Mesenchymal stem cell (in vitro differentiated cells and primary cell): ENCODE measurements around the gene CCDC149.

Experiments used
- DNase-seq: peaks from one replicate; pipeline ENCODE4 v3.0.0-alpha.2; 2013
- H2AFZ ChIP-seq: one replicate; pipeline ENCODE4 v1.6.1; 2013; ENCODE audit warnings: low read depth, mild to moderate bottlenecking, control low read depth, inconsistent platforms, low read length, moderate library complexity
- H2AK5ac ChIP-seq: 2 replicates; pipeline ENCODE4 v1.6.1; 2013; ENCODE audit warnings: low read length, moderate library complexity, mild to moderate bottlenecking, inconsistent platforms; ENCODE audit not compliant: severe bottlenecking
- H2BK120ac ChIP-seq: one replicate; pipeline ENCODE4 v1.6.1; 2013; ENCODE audit warnings: low read depth, mild to moderate bottlenecking, inconsistent platforms, low read length, moderate library complexity
- H2BK12ac ChIP-seq, 2 experiments: one replicate each; pipeline ENCODE4 v1.6.1; 2013; ENCODE audit warnings: inconsistent platforms in 2 of 2, low read length in 2 of 2, mild to moderate bottlenecking in 2 of 2, moderate library complexity in 2 of 2, control low read depth in 1 of 2
- H2BK15ac ChIP-seq: one replicate; pipeline ENCODE4 v1.6.1; 2013; ENCODE audit warnings: mild to moderate bottlenecking, low read depth, inconsistent platforms; ENCODE audit not compliant: poor library complexity, severe bottlenecking
- H2BK5ac ChIP-seq: 2 replicates; pipeline ENCODE4 v1.6.1; 2013; ENCODE audit warnings: low read depth, mild to moderate bottlenecking, low read length, control low read depth, inconsistent platforms; ENCODE audit not compliant: poor library complexity, severe bottlenecking
- H3K14ac ChIP-seq, 2 experiments: one replicate each; pipeline ENCODE4 v1.6.1; 2013; ENCODE audit warnings: inconsistent platforms in 2 of 2, low read length in 2 of 2, control low read depth in 1 of 2, mild to moderate bottlenecking in 1 of 2, moderate library complexity in 1 of 2
- H3K18ac ChIP-seq, 2 experiments: one replicate each; pipeline ENCODE4 v1.6.1; 2013; ENCODE audit warnings: inconsistent platforms in 2 of 2, low read length in 2 of 2, control low read depth in 1 of 2, low read depth in 1 of 2, mild to moderate bottlenecking in 1 of 2
- H3K23ac ChIP-seq, 2 experiments: one replicate each; pipeline ENCODE4 v1.6.1; 2013; ENCODE audit warnings: inconsistent platforms in 2 of 2, low read length in 2 of 2, mild to moderate bottlenecking in 2 of 2, moderate library complexity in 2 of 2, control low read depth in 1 of 2
- H3K27ac ChIP-seq: 2 replicates; pipeline ENCODE4 v1.5.1; 2013; ENCODE audit warnings: mild to moderate bottlenecking, moderate library complexity, low read length, control low read depth, inconsistent platforms; ENCODE audit not compliant: poor library complexity, severe bottlenecking
- H3K27me3 ChIP-seq, 2 experiments: 2 replicates each; pipeline versions ENCODE4 v1.6.1 to v1.7.0; 2013; ENCODE audit warnings: low read length in 2 of 2, mild to moderate bottlenecking in 2 of 2, moderate library complexity in 2 of 2, control low read depth in 1 of 2, inconsistent platforms in 1 of 2; ENCODE audit not compliant: control insufficient read depth in 1 of 2, insufficient read depth in 1 of 2
- H3K36me3 ChIP-seq, 2 experiments: 2 replicates each; pipeline versions ENCODE4 v1.6.1 to v1.7.0; 2013; ENCODE audit warnings: low read length in 2 of 2, control low read depth in 1 of 2, inconsistent platforms in 1 of 2, low read depth in 1 of 2, mild to moderate bottlenecking in 1 of 2; ENCODE audit not compliant: insufficient read depth in 2 of 2, control insufficient read depth in 1 of 2
- H3K4ac ChIP-seq, 2 experiments: one replicate each; pipeline ENCODE4 v1.6.1; 2013; ENCODE audit warnings: inconsistent platforms in 2 of 2, low read length in 2 of 2, mild to moderate bottlenecking in 2 of 2, moderate library complexity in 2 of 2, control low read depth in 1 of 2, low read depth in 1 of 2
- H3K4me1 ChIP-seq: 2 replicates; pipeline ENCODE4 v1.6.1; 2013; ENCODE audit warnings: low read depth, low read length, control low read depth; ENCODE audit not compliant: control insufficient read depth, insufficient read depth
- H3K4me2 ChIP-seq: 2 replicates; pipeline ENCODE4 v1.6.1; 2013; ENCODE audit warnings: low read length, mild to moderate bottlenecking, inconsistent platforms; ENCODE audit not compliant: poor library complexity, severe bottlenecking
- H3K4me3 ChIP-seq, 2 experiments: 2 replicates each; pipeline versions ENCODE4 v1.5.1 to v1.7.0; 2013; ENCODE audit warnings: low read length in 2 of 2, mild to moderate bottlenecking in 2 of 2, control low read depth in 1 of 2, low read depth in 1 of 2; ENCODE audit not compliant: insufficient read depth in 1 of 2
- H3K79me1 ChIP-seq: replicated peaks from 2 replicates; pipeline ENCODE4 v1.6.1; 2013; ENCODE audit warnings: mild to moderate bottlenecking, control low read depth, low read length, inconsistent platforms; ENCODE audit not compliant: poor library complexity, severe bottlenecking
- H3K9ac ChIP-seq: 2 replicates; pipeline ENCODE4 v1.7.0; 2013; ENCODE audit warnings: mild to moderate bottlenecking, low read length, moderate library complexity
- H3K9me3 ChIP-seq: 2 replicates; pipeline ENCODE4 v1.7.0; 2013; ENCODE audit warnings: mild to moderate bottlenecking, low read length; ENCODE audit not compliant: control insufficient read depth
- H4K8ac ChIP-seq: one replicate; pipeline ENCODE4 v1.6.1; 2013; ENCODE audit warnings: inconsistent platforms, mild to moderate bottlenecking, low read length, moderate library complexity
- H4K91ac ChIP-seq: one replicate; pipeline ENCODE4 v1.6.1; 2013; ENCODE audit warnings: mild to moderate bottlenecking, low read length, inconsistent platforms
- WGBS: methylation state at CpG from one replicate; pipeline ENCODE4 v1.1.7; 2013; ENCODE audit warnings: mixed read lengths; 5-methylcytosine and 5-hydroxymethylcytosine counted together

Gene CCDC149

DNA sequence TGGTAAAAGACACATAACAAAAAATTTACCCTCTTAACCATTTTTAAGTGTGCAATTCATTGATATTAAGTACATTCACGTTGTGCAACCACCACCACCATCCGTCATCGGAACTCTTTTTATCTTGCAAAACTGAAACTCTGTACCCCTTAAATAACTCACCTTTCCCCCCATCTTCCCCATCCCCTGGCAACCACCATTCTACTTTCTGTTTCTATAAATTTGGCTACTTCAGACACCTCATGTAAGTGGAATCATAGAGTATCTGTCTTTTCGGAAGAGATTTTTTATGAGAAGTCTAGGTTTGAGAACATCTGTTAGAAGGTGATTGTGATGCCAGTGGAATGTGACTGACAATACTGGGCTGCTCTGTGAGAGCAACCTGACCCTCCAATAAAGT is 39.8 kb upstream of the CCDC149 start:
- no peak overlapping the region for H3K18ac ChIP-seq
- no peak overlapping the region for H2AK5ac ChIP-seq
- H3K4ac ChIP-seq: no peak overlapping the region
- H3K4me1 ChIP-seq: no peaks in the 10 kb centered on the region
- no peak overlapping the region for H2BK15ac ChIP-seq
- H2BK120ac ChIP-seq: no peak overlapping the region
- no peak for DNase-seq
- no peak overlapping the region for H3K27ac ChIP-seq
- no peak overlapping the region for H4K8ac ChIP-seq
- peaks cover 12% of the 10 kb centered on the region for H3K9me3 ChIP-seq
- no peak overlapping the region for H2BK12ac ChIP-seq
- 99% methylated on average over 3 of the region's 4 CpGs for WGBS
- H3K27me3 ChIP-seq: peaks cover 9 to 28% of the 10 kb centered on the region in 2 experiments
- H3K4me3 ChIP-seq: no peak overlapping the region
- no peak overlapping the region for H3K4me2 ChIP-seq
- H2AFZ ChIP-seq: no peak overlapping the region
- H3K79me1 ChIP-seq: no peaks in the 10 kb centered on the region
- no peak overlapping the region for H2BK5ac ChIP-seq
- H3K36me3 ChIP-seq: no peaks in the 10 kb centered on the region
- H3K14ac ChIP-seq: no peak overlapping the region
- no peak overlapping the region for H4K91ac ChIP-seq
- H3K23ac ChIP-seq: no peak overlapping the region
- H3K9ac ChIP-seq: no peak overlapping the region

DNA sequence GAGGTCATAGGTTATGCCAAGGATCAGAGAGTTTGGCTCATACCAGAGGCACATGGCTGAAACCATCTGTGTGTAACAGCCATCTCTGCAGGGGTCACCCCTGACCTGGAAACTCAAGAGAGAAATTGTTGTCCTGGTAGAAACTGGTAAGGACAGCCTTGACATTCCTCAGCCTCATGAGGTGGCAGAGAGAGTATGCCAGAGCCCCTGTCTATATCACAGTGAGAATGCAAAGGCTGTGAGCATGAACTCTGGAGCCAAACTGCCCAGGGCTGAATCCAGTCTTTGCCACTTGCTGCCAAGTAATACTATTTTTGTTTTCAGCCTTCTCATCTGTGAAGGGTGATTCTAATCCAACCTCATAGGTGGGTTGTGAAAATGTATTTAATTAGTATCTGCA is 37.1 kb upstream of the CCDC149 start:
- Histone ChIP-seq H4K8ac (no peak overlapping the region), H3K9me3 (peaks cover 18% of the 10 kb centered on the region), H3K23ac (no peak overlapping the region), H3K36me3 (no peaks in the 10 kb centered on the region), H2BK12ac (no peak overlapping the region), H2AFZ (no peak overlapping the region), H3K4me1 (no peaks in the 10 kb centered on the region), H3K14ac (no peak overlapping the region), H4K91ac (no peak overlapping the region), H3K4me2 (no peak overlapping the region), H3K27me3 (peaks cover 9 to 28% of the 10 kb centered on the region in 2 experiments), H2AK5ac (no peak overlapping the region), H3K18ac (no peak overlapping the region), H3K4me3 (no peak overlapping the region), H3K27ac (no peak overlapping the region), H2BK5ac (no peak overlapping the region), H2BK120ac (no peak overlapping the region), H3K9ac (no peak overlapping the region), H3K79me1 (no peaks in the 10 kb centered on the region), H3K4ac (no peak overlapping the region), H2BK15ac (no peak overlapping the region)
- no peak for DNase-seq

DNA sequence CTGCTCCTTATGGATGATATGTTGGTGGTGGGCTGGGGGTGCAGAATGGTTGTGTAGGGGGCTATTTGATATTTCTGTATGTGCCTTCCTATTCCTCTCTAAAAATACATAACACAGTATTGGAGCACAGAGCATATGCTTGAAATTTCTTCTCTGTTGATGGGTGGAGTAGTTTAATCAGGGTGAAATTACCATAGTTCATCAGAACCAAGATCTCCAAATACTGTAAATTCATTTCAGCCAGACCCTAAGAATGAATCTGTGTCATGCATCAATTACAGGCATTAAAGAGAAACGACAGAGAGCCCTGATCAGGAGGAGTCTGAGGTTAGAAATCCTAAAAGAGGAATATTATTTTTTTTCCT is 25.1 kb upstream of the CCDC149 start:
- no peaks in the 10 kb centered on the region for H3K79me1 ChIP-seq
- no peak overlapping the region for H3K4me3 ChIP-seq
- no peak overlapping the region for H3K4me2 ChIP-seq
- no peak overlapping the region for H2BK15ac ChIP-seq
- peaks cover 36% of the 10 kb centered on the region for H3K9me3 ChIP-seq
- H3K27ac ChIP-seq: no peak overlapping the region
- no peak overlapping the region for H3K18ac ChIP-seq
- no peak overlapping the region for H2AK5ac ChIP-seq
- no peak overlapping the region for H3K14ac ChIP-seq
- no peaks in the 10 kb centered on the region for H3K27me3 ChIP-seq
- WGBS: 14% methylated on average over 1 of the region's 1 CpG
- H3K4ac ChIP-seq: no peak overlapping the region
- H2BK5ac ChIP-seq: no peak overlapping the region
- H3K9ac ChIP-seq: no peak overlapping the region
- H3K36me3 ChIP-seq: no peaks in the 10 kb centered on the region
- DNase-seq: no peak
- no peak overlapping the region for H4K91ac ChIP-seq
- H3K23ac ChIP-seq: no peak overlapping the region
- H2BK120ac ChIP-seq: no peak overlapping the region
- no peak overlapping the region for H2AFZ ChIP-seq
- H3K4me1 ChIP-seq: no peaks in the 10 kb centered on the region
- no peak overlapping the region for H4K8ac ChIP-seq
- no peak overlapping the region for H2BK12ac ChIP-seq

DNA sequence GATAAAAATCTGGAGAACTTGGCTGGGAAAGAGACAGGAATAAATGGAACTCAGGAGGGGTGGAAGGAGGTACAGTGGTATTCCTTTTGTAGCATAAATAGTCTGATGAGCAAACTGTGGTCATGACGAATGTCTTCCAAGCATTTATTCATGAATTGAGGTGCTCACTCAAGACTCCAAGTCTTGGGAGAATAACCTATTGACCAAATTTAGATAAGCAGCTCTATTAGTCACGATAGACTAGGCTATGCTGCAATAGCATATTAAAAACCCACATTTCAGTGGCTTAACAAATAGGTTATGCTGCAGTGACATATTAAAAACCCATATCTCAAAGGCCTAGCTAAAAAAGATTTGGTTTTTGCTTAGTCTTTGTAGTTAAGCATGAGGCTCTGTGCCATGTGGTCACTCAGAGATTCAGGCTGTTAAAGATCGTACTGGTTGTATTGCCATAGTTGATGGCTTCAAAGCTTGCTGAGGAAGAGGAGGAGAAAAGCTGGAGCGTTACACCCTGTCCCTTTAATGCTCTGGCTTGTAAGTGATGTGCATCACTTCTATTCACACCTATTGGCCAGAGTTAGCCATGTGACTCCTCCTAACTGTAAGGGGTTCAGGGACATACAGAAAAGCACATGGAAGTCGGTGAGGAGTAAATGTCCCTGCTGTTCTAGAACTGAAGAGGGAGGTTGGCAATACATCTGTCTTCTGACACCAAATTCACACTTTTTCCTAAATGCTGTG is 24.5 kb upstream of the CCDC149 start:
- Histone ChIP-seq H2BK12ac (no peak overlapping the region), H3K9ac (no peak overlapping the region), H2AK5ac (no peak overlapping the region), H2BK120ac (no peak overlapping the region), H3K27me3 (no peaks in the 10 kb centered on the region), H3K36me3 (no peaks in the 10 kb centered on the region), H2BK5ac (no peak overlapping the region), H3K4me3 (no peak overlapping the region), H4K91ac (no peak overlapping the region), H3K4ac (no peak overlapping the region), H3K18ac (no peak overlapping the region), H3K27ac (no peak overlapping the region), H3K4me1 (no peaks in the 10 kb centered on the region), H3K79me1 (no peaks in the 10 kb centered on the region), H3K23ac (no peak overlapping the region), H3K9me3 (peaks cover 36% of the 10 kb centered on the region), H2AFZ (no peak overlapping the region), H4K8ac (no peak overlapping the region), H2BK15ac (no peak overlapping the region), H3K14ac (no peak overlapping the region), H3K4me2 (no peak overlapping the region)
- no peak for DNase-seq
- 78% methylated on average over 4 of the region's 5 CpGs for whole genome bisulfite sequencing
